ENCODE results near the gene VPS52. TPM values are rescaled to one million over a fixed set of nuclear protein-coding genes. Genes with fewer than 3 reads are reported as not detected.

The VPS52 gene
- total RNA-seq, 3 donors from 2014 or later = 58.2 to 82.6 (median 72.7) TPM

GRCh38 chr6:33294086-33294823 lies 22.6 kb upstream of the VPS52 start:
- DNase-seq (no peak), ATAC-seq (no peak)
- Histone ChIP-seq H3K4me1 (ENCODE audit: low read depth) (peaks cover 19% of the 10 kb centered on the region), H3K36me3 (ENCODE audit: low read depth) (no peaks in the 10 kb centered on the region), H3K4me3 (no peak overlapping the region), H3K9me3 (no peaks in the 10 kb centered on the region)
- intact Hi-C loops (cut with DNase I, micrococcal nuclease) = no loop called here
- TF ChIP-seq CTCF (IDR thresholded peaks at IDR 0.05) = no peak

GRCh38 chr6:33292996-33293682 lies 21.5 kb upstream of the VPS52 start:
- Histone ChIP-seq H3K4me1 (ENCODE audit: low read depth) (peaks cover 21% of the 10 kb centered on the region), H3K9me3 (no peaks in the 10 kb centered on the region), H3K4me3 (no peak overlapping the region), H3K36me3 (ENCODE audit: low read depth) (no peaks in the 10 kb centered on the region)
- TF ChIP-seq CTCF (IDR thresholded peaks at IDR 0.05) = no peak
- DNase-seq (no peak), ATAC-seq (no peak)
- intact Hi-C loops (cut with DNase I, micrococcal nuclease) = no loop called here

- H3K36me3 ChIP-seq (ENCODE audit: low read depth) = no peaks in the 10 kb centered on the region
- no peak for ATAC-seq
Measured at GRCh38 chr6:33290459-33290858, 18.8 kb upstream of the VPS52 start.

GRCh38 chr6:33289784-33290315 lies 18.2 kb upstream of the VPS52 start:
- ATAC-seq = peak; percentile 19
- no peak for TF ChIP-seq CTCF (IDR thresholded peaks at IDR 0.05)
- H3K36me3 ChIP-seq (ENCODE audit: low read depth) = no peaks in the 10 kb centered on the region
- DNase-seq = no peak
- H3K4me3 ChIP-seq = peak overlapping the region; percentile 54
- no peaks in the 10 kb centered on the region for H3K9me3 ChIP-seq
- H3K4me1 ChIP-seq (ENCODE audit: low read depth) = peaks cover 18% of the 10 kb centered on the region
- intact Hi-C loops (cut with DNase I, micrococcal nuclease) = no loop called here

More at GRCh38 chr6:33290459-33290858, 18.8 kb upstream of the VPS52 start:
- Histone ChIP-seq H3K4me1 (ENCODE audit: low read depth) (peaks cover 18% of the 10 kb centered on the region), H3K4me3 (no peak overlapping the region), H3K9me3 (no peaks in the 10 kb centered on the region)
- TF ChIP-seq CTCF (IDR thresholded peaks at IDR 0.05) = no peak
- intact Hi-C loops (cut with DNase I, micrococcal nuclease) = no loop called here
- no peak for DNase-seq

GRCh38 chr6:33288921-33289783 lies 17.5 kb upstream of the VPS52 start, which contains the start of the genes PFDN6 and WDR46:
Gene PFDN6 (plus strand): TSS chr6:33289601. CDS start chr6:33289857, 256 bp downstream.
Gene WDR46 (minus strand): TSS chr6:33289239. CDS start chr6:33289170, 69 bp downstream.
- no peaks in the 10 kb centered on the region for H3K36me3 ChIP-seq (ENCODE audit: low read depth)

More at GRCh38 chr6:33288921-33289783, 17.5 kb upstream of the VPS52 start, which contains the start of the genes PFDN6 and WDR46:
- H3K4me1 ChIP-seq (ENCODE audit: low read depth) = peaks cover 18% of the 10 kb centered on the region
- H3K4me3 ChIP-seq = peak within 1 kb of the TSS; percentile 54
- DNase-seq (peak; percentile 76 to 88 (median 78)), ATAC-seq (peak; percentile 97)
- intact Hi-C loops (cut with DNase I, micrococcal nuclease) = no loop called here
- no peaks in the 10 kb centered on the region for H3K9me3 ChIP-seq
- TF ChIP-seq CTCF (IDR thresholded peaks at IDR 0.05) = peak; percentile 6

Data from mucosa of descending colon (tissue), 3 donors.